ENCODE measurements around the gene HSD11B1. TPM values are rescaled to one million over a fixed set of nuclear protein-coding genes. Genes with fewer than 3 reads are reported as not detected.

The HSD11B1 gene
- total and polyA plus RNA-seq, 2 of the 4 experiments (the other 2 are of a cell fraction), result 0.41 to 0.72 TPM

DNA sequence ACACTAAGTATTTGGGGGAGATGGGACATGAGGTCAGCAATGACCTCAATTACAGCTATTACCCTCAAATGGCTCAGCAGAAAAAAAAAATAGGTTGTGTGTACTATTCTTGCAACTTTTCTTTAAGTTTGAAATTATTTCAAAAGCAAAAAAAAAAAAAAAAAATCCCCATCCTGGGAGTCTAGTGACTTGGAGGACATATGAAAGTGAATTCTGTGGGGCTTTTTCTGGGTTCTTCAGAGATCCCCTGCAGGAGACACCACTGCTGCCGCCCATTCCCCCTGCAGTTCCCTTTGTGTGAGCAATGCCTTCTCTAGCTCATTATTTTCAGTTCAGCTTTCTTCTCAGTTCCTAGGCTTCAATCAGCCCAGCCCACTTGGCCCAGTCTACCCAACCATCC is 16.7 kb downstream of the HSD11B1 start:
- TF ChIP-seq MXI1 (IDR thresholded peaks at IDR 0.05; ENCODE audit: borderline replicate concordance, low read depth, low read length), result no peak
- no peak for TF ChIP-seq POLR2A (IDR thresholded peaks at IDR 0.05; ENCODE audit: low read depth, low read length)
- TF ChIP-seq RCOR1 (IDR thresholded peaks at IDR 0.05; ENCODE audit: insufficient replicate concordance, low read length), result no peak
- TF ChIP-seq, protein P1, sequence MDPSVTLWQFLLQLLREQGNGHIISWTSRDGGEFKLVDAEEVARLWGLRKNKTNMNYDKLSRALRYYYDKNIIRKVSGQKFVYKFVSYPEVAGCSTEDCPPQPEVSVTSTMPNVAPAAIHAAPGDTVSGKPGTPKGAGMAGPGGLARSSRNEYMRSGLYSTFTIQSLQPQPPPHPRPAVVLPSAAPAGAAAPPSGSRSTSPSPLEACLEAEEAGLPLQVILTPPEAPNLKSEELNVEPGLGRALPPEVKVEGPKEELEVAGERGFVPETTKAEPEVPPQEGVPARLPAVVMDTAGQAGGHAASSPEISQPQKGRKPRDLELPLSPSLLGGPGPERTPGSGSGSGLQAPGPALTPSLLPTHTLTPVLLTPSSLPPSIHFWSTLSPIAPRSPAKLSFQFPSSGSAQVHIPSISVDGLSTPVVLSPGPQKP (IDR thresholded peaks at IDR 0.05; ENCODE audit: borderline replicate concordance, low read depth, low read length), result no peak
- TF ChIP-seq RAD21 (IDR thresholded peaks at IDR 0.05; ENCODE audit: low read length), result no peak
- TF ChIP-seq SMC3 (IDR thresholded peaks at IDR 0.05; ENCODE audit: low read depth, low read length), result no peak
- TF ChIP-seq NFE2L2 (IDR thresholded peaks at IDR 0.05; ENCODE audit: low read depth, low read length), result no peak
- TF ChIP-seq, protein P2, sequence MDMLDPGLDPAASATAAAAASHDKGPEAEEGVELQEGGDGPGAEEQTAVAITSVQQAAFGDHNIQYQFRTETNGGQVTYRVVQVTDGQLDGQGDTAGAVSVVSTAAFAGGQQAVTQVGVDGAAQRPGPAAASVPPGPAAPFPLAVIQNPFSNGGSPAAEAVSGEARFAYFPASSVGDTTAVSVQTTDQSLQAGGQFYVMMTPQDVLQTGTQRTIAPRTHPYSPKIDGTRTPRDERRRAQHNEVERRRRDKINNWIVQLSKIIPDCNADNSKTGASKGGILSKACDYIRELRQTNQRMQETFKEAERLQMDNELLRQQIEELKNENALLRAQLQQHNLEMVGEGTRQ (IDR thresholded peaks at IDR 0.05; ENCODE audit: low read depth, low read length), result no peak
- CTCF ChIA-PET, result interaction anchor here (0.7 kb wide), 1 partner anchor 1778 kb away, joined by 4 read pairs; no protein-coding TSS in a partner anchor

More for the DNA sequence above, 16.7 kb downstream of the HSD11B1 start:
- no TSS peak for BruUV-seq (replicated peaks)
- Histone ChIP-seq H2BK120ac (ENCODE audit: low read depth, low read length) (no peak overlapping the region), H2AFZ (replicated peaks; ENCODE audit: low read length, poor library complexity) (no peak overlapping the region), H4K20me1 (ENCODE audit: insufficient read depth, low read length) (no peaks in the 10 kb centered on the region), H3K9me3 (ENCODE audit: control insufficient read depth, insufficient read depth, low read length) (no peaks in the 10 kb centered on the region), H3K27ac (ENCODE audit: insufficient read depth, low read length) (no peak overlapping the region), H2BK20ac (ENCODE audit: low read depth, low read length) (no peak overlapping the region), H3K23ac (ENCODE audit: low read depth, low read length) (no peak overlapping the region), H3K27me3 (ENCODE audit: control insufficient read depth, insufficient read depth, low read length) (no peaks in the 10 kb centered on the region), H2AK5ac (ENCODE audit: low read depth, low read length) (no peak overlapping the region), H3K4ac (ENCODE audit: low read depth, low read length) (no peak overlapping the region), H3K14ac (replicated peaks; ENCODE audit: low read depth, low read length) (no peak overlapping the region), H3K36me3 (ENCODE audit: control insufficient read depth, insufficient read depth, low read length) (no peaks in the 10 kb centered on the region), H3K4me2 (ENCODE audit: low read depth, low read length) (no peak overlapping the region), H3K18ac (ENCODE audit: low read depth, low read length) (no peak overlapping the region), H4K8ac (ENCODE audit: low read depth in 2 of 2, low read length in 2 of 2) (no peak overlapping the region), H3K9ac (ENCODE audit: low read depth, low read length) (no peak overlapping the region), H2BK15ac (ENCODE audit: low read depth, low read length) (no peak overlapping the region; the same call in 2 of the 3 replicates), H3K56ac (ENCODE audit: extremely low read depth, insufficient read depth, low read length) (no peak overlapping the region), H2AK9ac (replicated peaks; ENCODE audit: low read depth, low read length, poor library complexity) (no peak overlapping the region), H3K9me1 (ENCODE audit: insufficient read depth, low read length) (no peaks in the 10 kb centered on the region), H3K4me3 (ENCODE audit: insufficient read depth, low read depth, low read length) (no peak overlapping the region), H3K79me1 (ENCODE audit: low read depth in 1 of 2, low read length in 2 of 2) (no peaks in the 10 kb centered on the region), H3K4me1 (ENCODE audit: control insufficient read depth, insufficient read depth, low read length) (peaks cover 1% of the 10 kb centered on the region; the same call in 1 of the 2 replicates), H2BK5ac (ENCODE audit: low read depth, low read length, poor library complexity, severe bottlenecking) (no peak overlapping the region), H4K5ac (ENCODE audit: low read depth, low read length) (no peak overlapping the region), H4K91ac (ENCODE audit: insufficient read depth, low read depth, low read length) (no peak overlapping the region)
- ATAC-seq (ENCODE audit: low read depth), result no peak
- no peak for DNase-seq
- WGBS, 2 experiments (ENCODE audit: extremely low coverage in 2 of 2, insufficient read length in 1 of 2), result no CpG with 5 or more reads among the region's 1 CpG
- in situ Hi-C loops (cut with MboI; ENCODE audit: low sequenced_read_pairs) (no loop called here), dilution Hi-C loops (cut with HindIII; ENCODE audit: low sequenced_read_pairs, unreplicated experiment) (no loop called here), intact Hi-C loops (cut with micrococcal nuclease) (no loop called here)
- POLR2A ChIA-PET (ENCODE audit: unreplicated experiment), result no interaction called here

Measured in IMR-90 (cell line).